HG03575 (cell line): ENCODE measurements around the gene EXPH5.

Source experiments
- ATAC-seq: cut with Tn5 transposase; IDR thresholded peaks from one replicate; pipeline ENCODE4 v1.9.1; 2021; ENCODE audit not compliant: unreplicated experiment, insufficient number of reproducible peaks, low FRiP score; ENCODE audit errors: extremely low read depth

EXPH5 gene

DNA sequence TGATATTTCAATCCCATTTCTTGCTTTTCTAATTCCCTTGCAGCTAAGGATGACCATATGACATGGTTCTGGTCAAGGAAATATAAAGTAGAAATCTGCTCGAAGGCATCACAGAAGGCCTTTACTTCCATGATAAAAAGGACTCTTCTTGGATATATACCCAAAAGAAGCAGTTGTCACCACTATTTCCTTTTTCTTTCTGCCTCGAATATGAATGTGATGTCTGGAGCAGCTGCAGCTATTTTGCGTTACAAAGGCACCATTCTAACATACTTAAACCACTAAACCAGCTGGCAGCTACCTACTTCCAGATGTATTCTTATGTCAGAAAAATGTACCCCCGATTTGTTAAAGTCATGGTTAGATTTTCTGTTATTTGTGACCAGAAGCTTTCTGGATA lies 18.9 kb downstream of the EXPH5 start:
- ATAC-seq, result no peak

DNA sequence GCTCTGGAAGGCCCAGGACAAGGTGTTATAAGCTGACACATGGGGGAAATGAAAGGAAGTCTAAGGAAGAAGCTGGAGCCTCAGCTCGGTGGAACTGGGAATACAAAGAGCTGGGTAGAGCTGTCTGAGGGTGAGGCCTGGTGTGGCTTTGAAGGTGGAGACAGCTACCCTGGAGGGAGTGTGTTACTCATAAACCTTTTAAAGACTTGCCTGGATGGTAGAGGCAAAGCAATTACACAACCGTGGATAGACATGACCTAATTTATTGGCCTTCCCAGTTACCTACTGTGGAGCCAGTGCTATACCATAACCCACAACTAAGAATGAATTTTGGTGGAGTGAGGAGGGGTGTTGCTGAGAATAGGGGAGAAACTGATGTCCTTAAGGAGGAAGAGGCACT lies 22.6 kb downstream of the EXPH5 start:
- no peak for ATAC-seq

GRCh38 chr11:108569896-108570295 lies 23.7 kb downstream of the EXPH5 start:
- no peak for ATAC-seq

GRCh38 chr11:108568195-108568858 lies 25.2 kb downstream of the EXPH5 start:
- no peak for ATAC-seq

- ATAC-seq, result no peak
Observed at GRCh38 chr11:108565653-108566052, 27.9 kb downstream of the EXPH5 start.

- no peak for ATAC-seq
Observed at GRCh38 chr11:108562746-108563581, 30.6 kb downstream of the EXPH5 start.

DNA sequence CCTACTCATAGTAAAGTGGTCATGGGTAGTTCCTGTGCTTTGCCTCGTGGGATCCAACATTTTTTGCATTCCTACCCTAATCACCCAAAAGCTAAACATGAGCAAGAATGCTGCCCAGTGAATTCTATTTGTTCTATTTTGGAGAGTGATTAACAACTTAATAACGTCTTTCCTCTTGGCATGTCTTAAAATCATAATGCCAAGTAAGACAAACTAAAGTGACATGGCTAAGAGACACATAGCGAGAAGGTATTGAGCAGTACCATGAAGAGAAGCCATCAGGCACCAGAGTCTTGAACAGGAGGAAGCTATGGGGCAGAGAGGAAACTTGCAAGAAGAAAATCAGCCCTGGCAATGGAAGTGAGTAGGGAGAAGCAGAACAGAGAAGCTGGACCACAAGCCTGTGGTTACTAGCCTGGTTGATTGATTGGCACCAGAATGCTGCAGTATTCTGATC lies 32.0 kb downstream of the EXPH5 start:
- ATAC-seq, result no peak

DNA sequence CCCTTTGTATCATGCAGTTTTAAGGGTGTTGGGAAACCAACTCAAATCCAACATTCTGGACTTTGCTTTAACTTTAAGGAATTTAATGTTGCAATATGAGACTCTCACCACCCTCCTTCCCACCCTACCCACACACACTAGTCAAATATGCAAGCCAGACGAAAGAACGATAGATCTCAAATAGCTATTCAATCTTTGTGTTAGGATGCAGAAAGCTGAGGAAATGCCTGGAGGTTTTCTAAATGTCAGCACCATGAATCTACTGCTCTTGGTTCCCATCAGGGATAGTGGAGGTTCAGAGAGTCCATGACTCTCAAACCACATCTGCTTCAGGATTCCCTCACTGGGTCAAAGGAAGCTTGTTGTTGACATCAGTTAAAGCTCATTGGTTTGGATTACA lies 33.7 kb downstream of the EXPH5 start:
- no peak for ATAC-seq

DNA sequence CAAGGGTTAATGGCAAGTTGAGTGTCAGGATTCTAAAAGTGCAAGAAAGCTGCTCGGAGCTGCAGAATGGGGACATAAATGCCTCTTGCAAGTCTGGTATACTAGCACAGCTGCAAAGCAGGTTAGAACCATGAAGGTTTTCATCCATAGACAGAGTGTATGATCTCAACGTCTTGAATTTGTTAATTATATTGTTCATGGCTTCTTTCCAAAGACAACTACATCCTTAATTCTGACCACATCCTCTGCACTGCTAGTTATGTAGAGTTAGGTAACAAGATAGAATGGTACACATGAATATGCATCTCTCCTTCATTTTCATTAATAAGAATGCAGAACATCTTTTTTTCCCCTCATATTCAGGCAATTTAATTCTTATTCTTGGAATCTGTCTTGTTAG lies 34.2 kb downstream of the EXPH5 start:
- ATAC-seq, result no peak

GRCh38 chr11:108558222-108558621 lies 35.3 kb downstream of the EXPH5 start:
- ATAC-seq, result peak; percentile 70

DNA sequence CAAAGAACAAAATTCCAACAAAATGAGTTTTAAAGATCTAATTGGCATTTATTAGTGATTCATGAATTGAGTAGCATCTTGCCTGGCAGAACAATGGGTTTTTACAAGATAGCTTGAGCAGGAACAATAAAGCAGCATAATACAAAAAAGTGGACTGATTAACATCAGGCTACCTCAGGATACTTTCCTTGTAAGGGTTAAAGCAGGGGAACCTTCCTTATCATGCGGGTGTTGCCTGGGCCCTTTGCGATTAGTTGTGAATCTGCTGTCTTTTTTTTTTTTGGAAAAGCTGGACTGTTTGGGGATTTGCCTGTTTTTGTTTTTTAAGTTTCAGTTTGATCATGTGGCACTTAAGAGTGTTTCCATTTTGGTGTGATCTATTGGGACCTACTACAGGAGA lies 37.5 kb downstream of the EXPH5 start:
- no peak for ATAC-seq

- ATAC-seq, result no peak
Observed at GRCh38 chr11:108551651-108552462, 41.7 kb downstream of the EXPH5 start.

- ATAC-seq, result no peak
Observed at GRCh38 chr11:108549319-108549885, 44.2 kb downstream of the EXPH5 start.

GRCh38 chr11:108545909-108546501 lies 47.6 kb downstream of the EXPH5 start:
- ATAC-seq, result no peak

DNA sequence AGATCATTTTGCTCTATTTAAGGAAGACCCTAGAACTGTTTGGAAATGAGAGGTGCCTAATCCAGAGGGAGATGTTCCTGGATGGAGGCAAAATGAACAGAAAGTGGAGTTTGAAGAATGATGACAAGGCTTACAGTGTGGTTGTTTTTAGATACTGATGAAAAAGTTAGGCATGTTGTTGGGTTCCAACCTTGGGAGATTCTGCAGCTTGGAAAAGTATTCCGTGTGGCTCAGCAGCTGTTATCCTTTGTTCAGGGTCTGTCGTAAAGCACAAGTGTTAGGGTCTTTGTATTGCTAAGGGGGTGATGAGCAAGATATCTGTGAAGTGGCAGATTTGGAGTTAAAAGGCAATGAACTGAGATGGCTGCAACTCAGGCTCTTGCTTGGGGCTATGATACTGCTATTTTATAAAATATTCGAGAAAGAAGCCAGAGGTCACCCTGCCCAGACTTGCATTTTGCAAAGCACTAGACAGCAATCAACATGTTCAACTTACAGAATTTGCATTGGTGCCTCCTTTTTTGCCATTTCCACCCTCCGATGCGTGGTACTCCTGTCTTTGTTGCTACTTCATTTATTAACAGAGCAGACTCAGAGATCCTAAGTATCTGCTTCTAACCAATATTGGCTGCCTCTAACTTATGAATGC lies 50.1 kb downstream of the EXPH5 start:
- no peak for ATAC-seq

- ATAC-seq, result no peak
Observed at GRCh38 chr11:108541531-108541930, 52.0 kb downstream of the EXPH5 start.

- ATAC-seq, result no peak
Observed at GRCh38 chr11:108538502-108538901, 55.1 kb downstream of the EXPH5 start.

DNA sequence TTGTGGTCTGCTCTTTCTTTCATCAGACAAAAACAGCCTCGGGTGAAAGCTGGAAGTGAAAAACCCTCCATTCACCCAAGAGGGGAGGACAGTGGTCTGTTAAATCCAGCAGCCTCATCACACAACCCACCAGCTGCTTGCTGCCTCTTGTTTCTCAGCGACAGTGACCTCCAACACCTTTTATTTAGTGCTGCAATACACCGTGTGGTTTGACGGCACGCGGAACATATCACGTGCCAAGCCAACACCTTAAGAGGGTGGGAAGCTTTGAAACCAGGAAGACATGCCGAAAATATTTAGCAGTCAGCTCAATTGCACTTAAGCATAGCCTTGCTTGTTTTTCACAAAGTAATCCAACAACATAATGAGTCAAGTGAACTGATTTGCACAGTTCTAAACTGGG lies 55.5 kb downstream of the EXPH5 start:
- no peak for ATAC-seq

- ATAC-seq, result no peak
Observed at GRCh38 chr11:108536783-108537182, 56.8 kb downstream of the EXPH5 start.
